C4-2B (cell line): ENCODE measurements around the gene C15orf40.
"Not testable (repeated sequence)": the region's sequence is repeated elsewhere in the genome, so short reads cannot be mapped to it uniquely, and the experiment has no call there.

Experiments used
- H3K27ac ChIP-seq: fragments of 450-650 bp; 2 replicates; pipeline ENCODE4 v1.5.1; 2017
- CTCF ChIP-seq: fragments of 450-650 bp; conservative IDR thresholded peaks from 2 replicates; pipeline ENCODE4 v1.5.1; 2017; ENCODE audit warnings: mild to moderate bottlenecking
- ZFX ChIP-seq: fragments of 450-650 bp; IDR thresholded peaks from 2 replicates; pipeline ENCODE4 v1.6.1; 2017

The C15orf40 gene

DNA sequence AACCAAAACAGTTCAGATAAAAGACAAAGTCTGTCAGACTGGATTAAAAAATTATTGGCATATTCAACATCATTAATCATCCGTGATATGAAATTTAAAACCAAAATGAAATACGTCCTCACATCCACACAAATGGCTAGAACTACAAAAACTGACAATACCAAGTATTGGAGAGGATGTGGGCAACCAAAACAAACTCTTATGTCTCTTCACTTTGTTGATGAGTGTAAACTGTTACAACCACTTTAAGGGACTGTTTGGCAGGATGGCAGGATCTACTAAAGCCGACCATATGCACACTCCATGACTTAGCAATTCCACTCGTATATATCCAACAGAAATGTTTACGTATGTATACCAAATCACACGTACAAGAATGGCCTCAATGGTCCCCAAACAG lies 24.8 kb upstream of the C15orf40 start:
- no peak overlapping the region for H3K27ac ChIP-seq
- no peak for TF ChIP-seq ZFX
- TF ChIP-seq CTCF: no peak

GRCh38 chr15:83031234-83031633 lies 19.8 kb upstream of the C15orf40 start:
- not testable (repeated sequence) for H3K27ac ChIP-seq

- TF ChIP-seq ZFX: no peak
- TF ChIP-seq CTCF: no peak
- no peak overlapping the region for H3K27ac ChIP-seq
These were observed 18.6 kb upstream of the C15orf40 start for GRCh38 chr15:83030021-83030420.

DNA sequence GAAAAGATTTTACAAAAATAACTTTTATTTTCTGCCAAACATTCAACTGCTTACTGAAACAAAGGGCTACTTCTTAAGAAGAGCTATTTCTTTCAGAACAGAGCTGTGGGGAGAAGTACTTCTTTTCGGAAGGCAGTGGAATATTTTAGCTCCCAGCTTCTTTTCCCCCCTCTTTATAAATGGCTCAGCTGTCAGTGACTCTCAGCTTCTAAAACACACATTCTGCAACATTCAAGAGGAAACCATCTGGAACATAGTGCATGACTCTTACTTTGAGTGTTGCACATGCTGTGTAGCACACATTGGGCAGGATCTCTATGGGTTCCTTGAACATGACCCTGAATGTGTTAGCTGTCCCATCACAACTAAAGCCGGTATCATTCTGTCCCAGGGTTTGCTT lies 7.0 kb upstream of the C15orf40 start:
- TF ChIP-seq CTCF (no peak), ZFX (no peak)

DNA sequence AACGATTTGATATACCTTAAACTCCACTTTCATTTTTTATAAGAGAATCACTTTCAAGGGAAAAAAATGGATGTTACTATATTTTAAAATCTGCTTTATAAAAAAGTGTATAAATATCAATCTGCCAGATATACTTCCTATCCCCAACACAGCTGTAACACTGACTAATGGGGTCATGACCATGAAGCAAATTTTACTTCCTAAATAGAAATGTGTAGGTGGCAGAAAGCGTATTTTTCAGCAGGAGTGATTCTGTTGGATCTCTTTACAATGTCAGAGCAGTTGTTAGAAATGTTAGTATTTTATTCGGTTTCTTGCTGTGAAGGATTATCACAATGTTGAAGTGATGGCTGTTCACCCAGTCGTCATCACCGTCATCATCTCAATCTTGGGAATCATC lies 5.5 kb upstream of the C15orf40 start:
- TF ChIP-seq ZFX (no peak), CTCF (no peak)
- no peak overlapping the region for H3K27ac ChIP-seq

More for the DNA sequence above, 7.0 kb upstream of the C15orf40 start:
- no peak overlapping the region for H3K27ac ChIP-seq

- TF ChIP-seq ZFX (no peak), CTCF (no peak)
- H3K27ac ChIP-seq: no peak overlapping the region
These were observed 3.9 kb upstream of the C15orf40 start for GRCh38 chr15:83015361-83015760.

- H3K27ac ChIP-seq: no peak overlapping the region
- TF ChIP-seq CTCF: no peak
- TF ChIP-seq ZFX: no peak
These were observed 2.8 kb upstream of the C15orf40 start for GRCh38 chr15:83014205-83014653.

GRCh38 chr15:83012636-83013035 lies 1.2 kb upstream of the C15orf40 start:
- no peak for TF ChIP-seq CTCF
- TF ChIP-seq ZFX: no peak
- peak overlapping the region; percentile 79 for H3K27ac ChIP-seq
